Mesothelial cell of epicardium (in vitro differentiated cells): ENCODE data around the gene DIS3L2. TPM values are rescaled to one million over a fixed set of nuclear protein-coding genes. Genes with fewer than 3 reads are reported as not detected.

Experiments used
- DNase-seq, 2 experiments: peaks; one replicate each; pipeline ENCODE4 v3.0.0; 2021; ENCODE audit warnings: low spot score in 2 of 2; ENCODE audit not compliant: unreplicated experiment in 2 of 2
- H3K27ac Mint-ChIP-seq: 2 replicates; pipeline ENCODE4 v1.8.0; 2021; ENCODE audit warnings: mixed read lengths
- H3K27me3 Mint-ChIP-seq: 2 replicates; pipeline ENCODE4 v1.8.0; 2021; ENCODE audit warnings: low read depth, mixed read lengths
- H3K36me3 Mint-ChIP-seq: 2 replicates; pipeline ENCODE4 v1.8.0; 2021; ENCODE audit warnings: mixed read lengths
- H3K4me1 Mint-ChIP-seq: 2 replicates; pipeline ENCODE4 v1.8.0; 2021; ENCODE audit warnings: mixed read lengths
- H3K4me3 Mint-ChIP-seq: 2 replicates; pipeline ENCODE4 v1.8.0; 2021; ENCODE audit warnings: mild to moderate bottlenecking, moderate library complexity, mixed read lengths
- H3K9me3 Mint-ChIP-seq: 2 replicates; pipeline ENCODE4 v1.8.0; 2021; ENCODE audit warnings: mixed read lengths
- CTCF ChIP-seq: fragments of 200-600 bp; sonication (generic); IDR thresholded peaks from one replicate; pipeline ENCODE4 v1.5.0; 2021; ENCODE audit warnings: antibody characterized with exemption; ENCODE audit not compliant: unreplicated experiment
- total RNA-seq: library from RNA; stranded (reverse); gene quantifications from 3 replicates; pipeline ENCODE4 v1.2.1, GENCODE V29; 2021

DIS3L2 gene
- total RNA-seq, 1 donor from 2014 or later = 74.4 TPM

GRCh38 chr2:231919341-231920035 lies 42.0 kb upstream of the DIS3L2 start:
- Mint-ChIP-seq H3K4me1 (no peaks in the 10 kb centered on the region), H3K4me3 (no peak overlapping the region), H3K27me3 (peaks cover 38% of the 10 kb centered on the region), H3K9me3 (no peaks in the 10 kb centered on the region), H3K27ac (no peak overlapping the region), H3K36me3 (no peaks in the 10 kb centered on the region)
- TF ChIP-seq CTCF = no peak
- no peak for DNase-seq

- Mint-ChIP-seq H3K27ac (no peak overlapping the region), H3K4me3 (no peak overlapping the region), H3K36me3 (no peaks in the 10 kb centered on the region), H3K27me3 (peaks cover 46% of the 10 kb centered on the region), H3K4me1 (no peaks in the 10 kb centered on the region), H3K9me3 (no peaks in the 10 kb centered on the region)
- DNase-seq = no peak
- TF ChIP-seq CTCF = no peak
These were observed 41.1 kb upstream of the DIS3L2 start for GRCh38 chr2:231920366-231920765.

- Mint-ChIP-seq H3K27me3 (peaks cover 48% of the 10 kb centered on the region), H3K36me3 (no peaks in the 10 kb centered on the region), H3K4me3 (no peak overlapping the region), H3K4me1 (no peaks in the 10 kb centered on the region), H3K27ac (no peak overlapping the region), H3K9me3 (no peaks in the 10 kb centered on the region)
- no peak for DNase-seq
- no peak for TF ChIP-seq CTCF
These were observed 40.7 kb upstream of the DIS3L2 start for GRCh38 chr2:231920795-231921194.

- DNase-seq = no peak
- Mint-ChIP-seq H3K36me3 (no peaks in the 10 kb centered on the region), H3K4me1 (peaks cover 8% of the 10 kb centered on the region), H3K4me3 (no peak overlapping the region), H3K9me3 (no peaks in the 10 kb centered on the region), H3K27me3 (peaks cover 57% of the 10 kb centered on the region), H3K27ac (no peak overlapping the region)
- no peak for TF ChIP-seq CTCF
These were observed 39.1 kb upstream of the DIS3L2 start for GRCh38 chr2:231922311-231923009.

GRCh38 chr2:231923010-231923344 lies 38.5 kb upstream of the DIS3L2 start:
- H3K27me3 Mint-ChIP-seq = peaks cover 62% of the 10 kb centered on the region
- H3K4me3 Mint-ChIP-seq = no peak overlapping the region
- DNase-seq = no peak
- H3K9me3 Mint-ChIP-seq = no peaks in the 10 kb centered on the region
- H3K4me1 Mint-ChIP-seq = peaks cover 8% of the 10 kb centered on the region
- no peak overlapping the region for H3K27ac Mint-ChIP-seq
- H3K36me3 Mint-ChIP-seq = no peaks in the 10 kb centered on the region
- no peak for TF ChIP-seq CTCF
